ENCODE measurements around the gene CALN1.

CALN1 gene

DNA sequence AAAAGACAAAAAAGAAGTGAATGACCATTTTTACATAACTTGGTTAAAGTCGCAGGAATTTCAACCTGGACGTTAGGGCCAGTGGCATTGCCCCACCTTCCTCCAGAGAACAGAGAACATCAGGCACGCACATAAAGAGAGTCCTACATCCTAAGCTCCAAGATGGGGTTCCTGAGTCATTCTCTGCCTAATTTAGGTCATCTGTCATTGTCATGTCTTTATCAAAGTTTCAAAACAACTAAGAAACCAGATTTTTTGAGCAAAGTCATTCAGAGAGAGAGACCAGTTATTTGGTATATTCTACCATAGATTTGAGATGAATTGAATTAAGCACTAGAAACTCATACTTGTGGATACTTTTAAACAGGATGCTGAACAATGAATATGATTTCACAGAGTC, 241.7 kb downstream of the CALN1 start:
- no peak for DNase-seq

DNA sequence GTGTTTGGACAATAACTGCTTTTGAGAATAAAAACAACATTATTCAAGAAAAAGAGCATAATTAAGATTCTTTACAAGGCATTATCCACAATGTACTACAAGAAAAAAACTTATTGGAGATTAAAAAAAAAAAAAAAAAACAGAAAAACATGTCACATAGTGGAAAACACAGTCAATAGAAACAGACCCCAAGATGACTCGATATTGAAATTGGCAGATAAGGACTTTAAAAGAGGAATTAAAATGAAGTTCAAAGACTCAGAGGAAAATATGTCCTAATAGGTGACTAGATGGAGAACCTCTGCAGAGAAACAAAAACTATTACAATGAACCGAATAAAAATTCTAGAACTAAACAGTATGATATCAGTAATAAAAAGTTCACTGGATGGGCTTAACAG, 248.9 kb downstream of the CALN1 start:
- DNase-seq, result no peak

DNA sequence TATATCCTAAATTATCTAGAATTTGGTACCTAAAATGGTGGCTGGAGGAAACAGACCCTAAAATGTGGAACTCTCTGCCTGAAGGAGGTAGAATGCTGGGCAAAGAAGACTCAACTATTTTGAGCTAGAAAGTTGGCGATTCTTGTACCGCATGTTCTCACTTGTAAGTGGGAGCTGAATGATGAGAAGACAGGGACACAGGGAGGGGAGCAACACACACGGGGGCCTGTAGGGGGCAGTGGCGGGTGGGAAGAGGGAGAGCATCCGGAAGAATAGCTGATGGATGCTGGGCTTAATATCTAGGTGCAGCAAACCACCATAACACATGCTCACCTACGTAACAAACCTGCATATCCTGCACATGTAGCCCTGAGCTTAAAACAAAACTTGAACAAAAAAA, 250.6 kb downstream of the CALN1 start:
- DNase-seq, result no peak

DNA sequence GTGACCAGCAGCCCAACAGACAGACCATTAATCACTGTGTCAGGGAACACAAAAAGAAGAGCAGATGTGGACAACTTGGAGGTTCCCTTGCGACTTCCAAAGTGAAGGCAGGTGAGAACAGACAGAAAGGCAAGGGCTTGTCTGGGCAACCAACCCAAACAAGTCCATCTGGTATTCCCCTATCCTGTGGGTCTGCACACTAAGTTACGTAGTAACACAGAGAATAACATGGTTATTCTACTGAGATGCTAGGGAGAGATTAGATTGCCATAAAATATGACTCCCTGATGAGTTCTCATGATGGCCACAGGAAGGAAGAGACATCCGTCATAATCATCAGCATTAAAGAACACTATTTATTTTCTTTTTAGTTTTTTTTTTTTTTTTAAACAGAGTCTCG, 252.2 kb downstream of the CALN1 start:
- DNase-seq, result no peak

DNA sequence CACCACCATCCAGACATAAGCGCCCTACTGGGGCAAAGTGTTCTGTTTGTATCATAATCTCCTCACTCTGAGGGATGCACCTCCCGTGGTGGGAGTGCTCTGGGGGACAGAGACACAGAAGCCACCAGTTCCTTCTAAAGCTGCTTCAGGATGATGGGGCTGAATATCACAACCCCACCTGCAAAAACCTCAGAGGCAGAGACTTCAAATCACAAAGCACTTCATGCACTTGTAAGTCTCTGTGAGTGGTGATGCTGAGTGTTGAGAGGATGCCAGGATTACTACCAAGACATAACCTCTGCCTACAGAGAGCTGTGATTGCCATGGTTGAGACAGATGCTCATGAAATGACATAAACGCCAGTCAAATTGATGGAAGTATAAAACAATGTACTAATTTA, 255.5 kb downstream of the CALN1 start:
- no peak for DNase-seq

DNA sequence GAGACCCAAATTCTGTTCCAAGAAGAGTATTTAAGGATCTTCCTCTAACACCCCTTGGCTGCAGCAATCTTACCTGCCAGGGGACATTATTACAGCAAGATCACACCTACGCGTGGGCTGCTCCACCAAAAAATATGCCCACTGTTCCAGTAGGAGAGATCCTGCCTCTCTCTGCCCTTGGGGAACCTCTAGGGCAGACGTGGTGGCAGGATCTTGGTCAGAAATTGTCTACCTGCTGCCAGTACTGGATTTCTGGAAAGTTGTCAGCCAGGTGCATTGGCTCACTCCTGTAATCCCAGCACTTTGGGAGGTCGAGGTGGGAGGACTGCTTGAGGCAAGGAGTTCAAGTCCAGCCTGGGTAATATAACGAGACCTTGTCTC, 259.0 kb downstream of the CALN1 start:
- DNase-seq, result no peak

DNA sequence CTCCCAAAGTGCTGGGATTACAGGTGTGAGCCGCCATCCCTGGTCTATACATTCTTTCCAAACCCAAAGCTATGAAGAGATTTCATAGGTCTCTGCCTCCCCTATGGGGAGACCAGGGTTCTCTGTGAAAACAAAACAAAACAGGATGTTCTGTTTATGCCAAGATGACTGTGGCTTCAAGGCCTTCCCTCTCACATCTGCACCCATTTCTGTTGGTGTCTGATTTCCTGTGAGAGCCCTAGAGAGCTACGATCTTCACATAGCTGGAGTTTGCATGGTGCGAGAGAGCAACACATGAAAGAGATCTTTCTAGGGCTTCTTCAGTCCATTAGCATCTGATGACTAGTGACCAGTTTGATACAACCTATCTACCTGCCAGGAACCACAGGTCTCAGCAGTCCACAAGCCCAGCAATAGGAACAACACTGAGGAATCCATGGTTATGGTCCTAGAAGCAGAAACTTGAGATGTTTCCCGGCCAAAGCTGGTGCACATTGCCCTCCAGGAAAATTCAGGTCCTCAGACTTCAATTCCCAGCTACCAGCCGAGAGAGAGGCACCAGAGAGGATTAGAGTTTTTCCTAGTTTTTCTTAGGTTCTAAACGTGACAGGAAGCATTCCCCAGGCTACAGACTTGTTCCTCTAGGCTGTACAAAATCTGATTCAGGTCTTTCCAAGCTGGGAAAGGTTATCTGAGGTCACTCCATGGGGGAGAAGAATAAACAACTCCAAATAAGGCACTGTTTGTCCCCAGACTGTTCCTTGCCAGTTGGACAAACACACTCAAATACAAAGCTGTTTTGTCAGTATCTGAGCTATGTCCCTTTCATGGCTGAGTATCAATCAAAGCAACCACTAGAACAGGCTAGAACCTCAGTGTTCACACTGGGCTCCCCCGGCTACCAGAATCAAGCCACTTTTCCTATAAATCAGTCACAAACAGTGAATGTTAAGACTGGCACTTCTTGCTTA, 259.7 kb downstream of the CALN1 start:
- DNase-seq, result no peak

DNA sequence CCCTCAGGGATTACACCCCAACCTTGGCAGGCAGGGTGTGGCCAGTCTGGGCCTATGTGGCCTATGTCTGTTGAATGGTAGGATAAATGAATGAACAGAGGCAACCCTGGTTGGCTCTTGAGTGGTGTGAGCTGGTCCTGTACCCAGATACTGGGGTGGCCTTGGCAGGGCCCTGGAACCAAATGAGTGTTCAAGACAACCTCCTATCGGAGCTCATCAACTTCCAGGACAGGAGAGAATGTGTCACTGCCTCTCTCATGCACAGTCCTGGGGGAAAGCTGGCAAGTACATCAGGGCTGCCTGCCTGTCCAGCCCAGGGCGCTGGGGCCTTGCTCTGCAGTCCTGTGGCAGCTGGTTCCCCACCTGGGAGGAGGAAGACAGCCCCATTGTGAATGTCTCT, 271.6 kb downstream of the CALN1 start:
- DNase-seq, result no peak

DNA sequence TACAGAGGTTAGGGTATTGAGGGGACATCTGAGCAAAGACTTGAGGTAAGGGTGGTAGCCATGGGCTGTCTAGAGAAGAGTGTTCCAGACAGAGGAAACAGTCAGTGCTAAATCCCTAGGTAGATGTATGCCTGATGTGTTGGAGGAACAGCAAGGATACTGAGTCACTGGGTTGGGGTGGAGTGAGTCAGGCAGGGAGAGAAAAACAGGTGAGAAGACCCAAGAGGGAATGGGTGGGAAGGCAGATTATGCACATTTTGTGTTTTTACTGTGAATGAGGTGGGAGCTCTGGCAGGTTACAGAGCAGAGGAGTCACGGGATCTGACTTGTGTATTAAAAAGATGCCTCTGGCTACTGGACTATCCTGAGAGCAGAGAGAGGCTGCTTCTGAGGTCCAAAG, 285.0 kb downstream of the CALN1 start:
- DNase-seq, result no peak

DNA sequence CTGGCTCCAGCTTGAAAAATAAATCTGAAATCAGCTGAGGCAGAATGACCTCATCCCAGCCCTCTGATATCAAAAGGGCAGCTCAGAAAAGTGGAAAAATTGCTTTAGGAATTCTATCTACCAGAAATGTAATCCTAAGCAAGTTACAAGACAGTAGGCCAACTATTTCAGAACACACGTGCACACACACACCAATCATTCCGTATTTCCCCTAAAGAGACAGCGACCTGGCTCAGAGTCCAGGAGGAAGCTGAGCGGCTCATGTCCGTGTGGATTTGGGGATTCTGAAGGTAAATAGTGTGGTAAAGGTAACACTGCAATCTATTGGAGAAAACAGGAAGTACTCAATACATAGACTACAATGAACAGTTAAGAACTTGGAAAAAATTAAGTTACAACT, 288.2 kb downstream of the CALN1 start:
- DNase-seq, result no peak

DNA sequence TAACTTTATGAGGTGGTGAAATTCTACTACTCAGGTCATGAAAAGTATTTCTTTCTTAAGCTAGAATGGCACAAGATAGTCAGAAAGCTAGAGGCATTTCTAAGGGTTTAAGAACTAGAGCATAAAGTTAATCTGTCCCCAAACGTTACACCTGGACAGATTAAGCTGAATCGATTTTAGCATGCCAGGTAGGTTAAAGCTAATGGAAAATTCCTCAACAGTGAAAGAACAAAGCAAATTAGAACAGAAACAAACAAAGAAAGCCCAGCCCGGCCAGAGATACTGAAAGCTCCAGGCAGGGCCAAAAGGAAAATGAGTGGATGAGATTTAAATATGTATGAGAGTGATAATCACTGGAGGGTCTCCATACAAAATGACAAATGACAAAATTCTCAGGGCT, 293.8 kb downstream of the CALN1 start:
- no peak for DNase-seq

DNA sequence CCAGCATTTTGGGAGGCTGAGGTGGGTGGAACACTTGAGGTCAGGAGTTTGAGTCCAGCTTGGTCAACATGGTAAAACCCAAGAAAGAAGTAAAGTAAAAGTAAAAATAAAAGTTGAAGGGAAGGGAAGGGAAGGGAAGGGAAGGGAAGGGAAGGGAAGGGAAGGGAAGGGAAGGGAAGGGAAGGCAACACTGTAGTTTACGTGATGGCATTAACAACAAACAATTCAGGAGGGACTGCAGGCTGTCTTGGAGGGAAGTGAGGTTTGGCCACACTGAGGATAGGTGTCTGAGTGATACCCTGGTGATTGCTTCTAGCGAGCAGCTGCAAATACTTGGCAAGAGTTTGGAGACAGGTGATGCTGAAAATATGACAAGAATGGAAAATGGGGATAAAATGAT, 298.0 kb downstream of the CALN1 start:
- no peak for DNase-seq

DNA sequence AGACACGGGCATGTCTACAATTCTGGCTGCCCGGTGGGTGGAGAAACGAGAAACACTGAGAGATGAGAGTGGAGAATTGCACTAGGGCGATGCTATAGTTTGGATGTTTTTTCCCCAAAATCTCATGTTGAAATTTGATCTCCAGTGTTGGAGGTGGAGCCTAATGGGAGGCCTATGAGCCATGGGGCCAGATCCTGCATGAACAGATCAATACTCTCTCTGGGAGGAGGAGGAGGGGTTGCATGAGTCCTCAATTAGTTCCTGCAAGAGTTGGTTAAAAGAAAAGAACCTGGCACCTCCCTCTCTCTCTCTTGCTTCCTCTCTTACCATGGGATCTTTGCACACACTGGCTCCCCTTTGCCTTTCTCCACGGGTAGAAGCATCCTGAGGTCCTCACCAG, 299.1 kb downstream of the CALN1 start:
- no peak for DNase-seq

DNA sequence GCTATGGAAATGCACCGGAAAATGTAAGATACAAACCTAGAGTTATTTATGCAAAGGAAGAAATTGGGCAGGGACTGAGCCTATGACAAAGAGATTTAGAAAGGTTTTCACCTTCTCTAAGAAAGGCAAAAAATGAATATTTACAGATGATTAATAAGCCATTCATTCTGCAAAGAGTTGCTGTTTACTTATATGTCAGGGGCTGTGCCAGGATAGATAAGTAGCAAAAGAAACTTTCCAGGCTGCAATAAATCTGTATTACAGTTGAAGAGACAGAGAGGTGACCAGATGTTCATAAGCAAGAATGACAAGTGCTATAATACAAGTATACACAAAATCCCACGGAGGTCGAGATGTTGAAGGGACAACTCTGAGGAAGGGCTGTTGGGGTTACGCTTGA, 299.6 kb downstream of the CALN1 start:
- DNase-seq, result no peak

DNA sequence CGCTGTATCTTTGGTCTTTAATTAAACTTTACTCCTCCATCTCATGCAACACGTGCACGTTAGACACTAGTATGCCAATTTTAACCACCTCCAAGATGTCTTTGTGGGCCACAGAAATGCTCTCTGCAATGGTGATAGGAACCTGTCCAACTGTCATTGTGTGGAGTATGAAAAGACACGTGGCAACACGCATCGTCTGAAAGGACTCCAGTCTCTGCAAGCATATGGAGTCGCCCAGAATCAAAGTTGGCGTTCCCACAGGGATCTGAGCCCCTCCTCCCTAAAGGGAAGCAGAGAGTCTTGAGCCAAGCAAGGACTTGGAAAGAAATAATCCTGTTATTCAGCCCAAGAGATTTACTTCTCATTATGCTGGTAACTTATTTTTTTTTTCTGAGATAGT, 301.1 kb downstream of the CALN1 start:
- DNase-seq, result no peak

DNA sequence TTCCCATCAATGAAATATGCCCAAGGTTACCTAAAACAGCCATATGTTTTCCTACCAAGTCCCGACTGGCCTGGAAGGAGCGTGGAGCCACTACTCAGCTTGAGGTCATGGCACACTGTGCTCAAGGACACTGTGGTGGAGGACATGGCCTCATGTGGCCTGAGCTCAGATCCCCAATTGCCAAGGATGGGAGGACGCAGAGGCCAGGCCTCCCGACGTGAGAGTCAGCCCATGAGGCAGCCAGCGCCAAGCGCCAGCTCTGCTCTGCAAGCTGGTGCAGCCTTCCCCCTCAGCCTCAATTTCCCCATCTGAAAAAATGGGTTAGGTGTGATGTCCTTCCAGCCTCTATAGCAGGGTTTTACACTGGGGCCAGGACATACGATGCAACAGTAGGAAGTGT, 302.6 kb downstream of the CALN1 start:
- no peak for DNase-seq

DNA sequence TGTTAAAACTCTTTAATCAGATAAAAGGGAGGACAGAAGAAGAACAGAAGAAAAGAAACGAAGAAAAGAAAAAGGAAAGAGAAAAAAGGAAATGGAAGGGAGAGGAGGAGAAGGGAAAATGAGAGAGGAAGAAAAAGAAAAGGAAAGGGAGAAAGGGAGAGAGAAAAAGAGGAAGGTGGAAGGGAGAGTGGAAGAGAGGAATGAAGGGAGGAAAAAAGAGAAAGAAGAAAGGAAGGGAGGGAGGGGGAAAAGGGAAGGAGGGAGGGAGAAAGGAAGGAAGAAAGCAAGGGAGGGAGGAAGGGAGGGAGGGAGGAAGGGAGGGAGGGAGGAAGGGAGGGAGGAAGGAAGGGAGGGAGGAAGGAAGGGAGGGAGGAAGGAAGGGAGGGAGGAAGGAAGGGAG, 305.7 kb downstream of the CALN1 start:
- DNase-seq, result no peak

DNA sequence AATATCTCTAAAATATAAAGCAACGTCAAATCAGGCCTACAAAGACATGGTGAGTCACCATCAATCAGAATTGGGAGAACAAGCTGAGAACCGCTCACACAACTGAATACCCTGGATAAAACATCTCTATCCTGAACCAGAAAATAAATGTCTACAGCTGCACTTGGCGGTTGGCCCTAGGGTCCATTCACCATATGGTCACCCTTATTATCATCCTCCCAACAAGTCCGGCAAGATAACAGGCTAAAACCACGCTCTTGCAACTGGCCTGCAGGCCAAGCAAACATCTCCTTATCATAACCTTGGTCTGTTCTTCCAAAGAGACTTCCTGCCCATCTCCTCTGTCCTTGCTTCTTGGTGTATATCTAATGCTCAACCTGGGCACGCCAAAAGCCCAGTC, 310.7 kb downstream of the CALN1 start:
- DNase-seq, result no peak

DNA sequence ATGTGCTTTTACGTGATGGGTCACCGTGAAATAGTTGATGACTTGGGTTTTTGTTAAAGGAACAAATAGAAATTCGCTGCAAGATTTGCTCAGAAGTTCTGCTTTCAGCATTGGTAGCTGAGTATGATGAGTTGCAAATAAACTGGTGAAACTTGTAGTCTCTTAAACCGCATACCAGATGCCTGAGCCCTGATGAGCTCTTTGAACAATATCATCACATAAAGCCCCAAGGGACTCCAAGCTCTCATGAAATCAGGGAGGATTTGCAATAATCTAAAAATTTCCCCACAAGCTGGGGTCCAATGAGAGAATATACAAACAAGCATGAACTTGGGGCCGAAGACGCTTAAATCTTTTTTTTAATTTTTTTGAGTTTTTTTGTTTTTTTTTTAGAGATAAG, 312.4 kb downstream of the CALN1 start:
- no peak for DNase-seq

DNA sequence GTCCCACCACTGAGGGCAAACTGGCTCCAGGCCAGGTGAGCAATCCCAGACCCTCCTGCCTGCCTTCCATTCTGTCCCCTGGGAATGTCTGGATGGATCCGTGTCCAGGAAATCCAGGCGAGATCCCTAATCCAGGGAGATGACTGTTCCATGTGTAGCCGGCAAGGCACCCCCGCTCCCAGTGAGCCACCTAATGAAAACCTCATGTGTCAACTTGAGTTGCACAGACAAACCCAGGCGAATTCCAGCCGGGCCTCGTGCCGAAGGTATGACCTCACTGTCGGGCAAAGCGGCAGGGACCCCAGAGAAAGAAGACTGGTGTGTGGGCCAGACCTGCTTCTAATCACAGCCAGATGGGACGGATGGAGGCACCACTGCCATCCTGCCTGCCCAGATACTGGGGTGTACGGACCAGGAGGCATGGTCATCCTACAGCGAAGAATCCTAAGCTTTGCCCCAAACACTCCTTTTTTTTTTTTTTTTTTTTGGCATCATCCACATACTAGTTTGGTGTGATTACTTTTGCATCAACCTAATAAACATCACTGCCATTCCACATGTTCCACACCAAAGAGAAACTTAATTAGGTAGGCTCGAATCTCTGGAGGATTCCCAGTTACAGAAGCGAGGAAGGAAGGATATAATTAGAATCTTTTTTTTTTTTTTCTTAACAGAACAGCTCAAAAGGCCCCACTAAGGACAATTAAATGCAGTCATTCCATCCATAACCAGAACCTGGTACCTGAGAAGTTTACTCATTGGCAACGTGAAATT, 313.1 kb downstream of the CALN1 start:
- no peak for DNase-seq

DNA sequence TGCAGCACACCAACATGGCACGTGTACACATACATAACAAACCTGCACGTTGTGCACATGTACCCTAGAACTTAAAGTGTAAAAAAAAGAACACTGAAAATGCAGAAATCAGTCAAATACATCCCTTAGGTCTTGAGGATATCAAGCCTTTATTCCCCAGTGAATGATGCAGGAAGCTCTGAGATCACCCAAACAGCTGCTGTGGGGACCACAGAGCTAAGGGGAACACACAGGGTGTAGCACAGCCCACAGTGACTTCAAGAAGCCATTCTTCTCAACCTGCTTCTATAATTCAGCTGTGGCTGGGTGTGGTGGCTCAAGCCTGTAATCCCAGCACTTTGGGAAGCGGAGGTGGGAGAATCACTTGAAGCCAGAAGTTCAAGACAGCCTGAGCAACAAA, 314.9 kb downstream of the CALN1 start:
- DNase-seq, result no peak

DNA sequence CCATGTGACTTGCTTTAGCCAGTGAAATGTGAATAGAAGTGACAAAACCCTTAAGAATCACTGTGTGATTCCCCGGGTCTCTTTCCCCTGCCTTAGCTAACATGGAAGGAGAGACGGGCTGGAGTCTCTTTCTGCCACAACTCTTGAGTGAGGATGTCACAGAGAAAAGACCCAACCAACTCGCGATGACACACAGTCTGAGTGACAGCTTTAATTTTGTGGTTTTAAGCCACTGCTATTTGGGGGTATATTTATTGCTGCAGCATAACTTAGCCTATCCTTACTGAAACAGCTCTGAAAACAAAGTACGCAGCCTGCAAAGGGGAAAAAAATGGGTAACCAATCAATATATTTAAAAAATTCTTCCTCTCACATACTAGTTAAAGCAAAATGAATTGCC, 319.4 kb downstream of the CALN1 start:
- DNase-seq, result no peak

DNA sequence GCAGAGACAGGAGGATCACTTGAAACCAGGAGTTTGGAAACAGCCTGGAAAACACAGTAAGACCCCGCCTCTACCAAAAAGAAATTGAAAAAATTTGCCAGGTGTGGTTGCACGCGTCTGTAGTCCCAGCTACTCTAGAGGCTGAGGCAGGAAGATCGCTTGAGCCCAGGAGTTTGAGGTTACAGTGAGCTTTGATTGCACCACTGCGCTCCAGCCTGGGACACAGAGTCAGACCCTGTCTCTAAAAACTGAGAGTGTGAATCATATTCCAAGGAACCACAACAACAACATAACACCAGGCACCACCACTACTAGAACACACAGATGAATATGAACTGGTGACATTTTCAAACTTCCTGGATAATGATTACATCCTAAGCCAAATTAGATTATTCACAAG, 324.2 kb downstream of the CALN1 start:
- no peak for DNase-seq

DNA sequence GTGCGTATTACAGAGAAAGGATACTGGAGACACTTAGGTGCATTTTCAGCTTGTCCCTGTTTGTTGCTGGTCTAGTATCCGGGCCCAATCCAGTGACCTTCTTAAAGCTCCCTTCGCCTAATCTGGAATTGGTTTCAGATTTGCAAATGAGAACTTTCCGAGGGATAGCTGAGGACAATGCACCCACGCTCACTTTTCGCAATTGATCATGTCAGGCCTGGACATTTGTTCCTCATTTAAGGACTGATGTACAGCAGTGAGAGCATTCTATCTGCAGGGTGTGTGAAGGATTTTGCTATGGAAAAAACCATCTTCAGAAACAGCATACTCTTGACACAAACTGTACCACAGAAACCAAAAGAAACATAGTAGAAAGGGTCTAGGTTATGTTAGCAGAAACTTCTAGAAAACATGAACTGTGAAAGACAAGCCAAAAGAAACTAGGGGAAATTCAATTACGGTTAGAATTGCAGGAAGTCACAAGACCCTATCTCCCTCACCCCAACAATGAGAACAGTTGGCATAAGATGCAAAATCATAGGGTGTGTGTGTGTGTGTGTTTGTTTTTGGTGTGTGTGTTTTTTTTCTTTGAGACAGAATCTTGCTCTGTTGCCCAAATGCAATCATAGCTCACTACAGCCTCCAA, 331.1 kb downstream of the CALN1 start:
- no peak for DNase-seq

All from NCI-H510A treated with DMSO at 0.1 percent for 48 hours (cell line).